Measurements from ENCODE around the gene DSEL. TPM values are rescaled to one million over a fixed set of nuclear protein-coding genes. Genes with fewer than 3 reads are reported as not detected.

The DSEL gene
- total RNA-seq, 1 donor from 2014 or later, result 9.9 TPM

- no peak for ATAC-seq
- intact Hi-C loops (cut with DNase I), result no loop called here
- no peak for DNase-seq (ENCODE audit: low spot score)
Observed at GRCh38 chr18:67509741-67510391, 6.7 kb downstream of the DSEL start.

GRCh38 chr18:67508146-67508545 is 8.4 kb downstream of the DSEL start:
- no peak for ATAC-seq
- intact Hi-C loops (cut with DNase I), result no loop called here
- DNase-seq (ENCODE audit: low spot score), result no peak

- intact Hi-C loops (cut with DNase I), result no loop called here
- no peak for ATAC-seq
- DNase-seq (ENCODE audit: low spot score), result no peak
Observed at GRCh38 chr18:67504739-67505138, 11.8 kb downstream of the DSEL start.

GRCh38 chr18:67500522-67501205 is 15.9 kb downstream of the DSEL start:
- no peak for ATAC-seq
- intact Hi-C loops (cut with DNase I), result no loop called here

GRCh38 chr18:67496469-67496868 is 20.1 kb downstream of the DSEL start:
- ATAC-seq (no peak), DNase-seq (ENCODE audit: low spot score) (no peak)
- intact Hi-C loops (cut with DNase I), result no loop called here

More at GRCh38 chr18:67500522-67501205, 15.9 kb downstream of the DSEL start:
- no peak for DNase-seq (ENCODE audit: low spot score)

- DNase-seq (ENCODE audit: low spot score) (no peak), ATAC-seq (no peak)
- intact Hi-C loops (cut with DNase I), result no loop called here
Observed at GRCh38 chr18:67486534-67486933, 30.0 kb downstream of the DSEL start.

GRCh38 chr18:67485655-67486054 is 30.9 kb downstream of the DSEL start:
- DNase-seq (ENCODE audit: low spot score), result no peak
- intact Hi-C loops (cut with DNase I), result no loop called here
- no peak for ATAC-seq

GRCh38 chr18:67484458-67484857 is 32.1 kb downstream of the DSEL start:
- DNase-seq (ENCODE audit: low spot score) (no peak), ATAC-seq (no peak)
- intact Hi-C loops (cut with DNase I), result no loop called here

- ATAC-seq, result no peak
- DNase-seq (ENCODE audit: low spot score), result no peak
- intact Hi-C loops (cut with DNase I), result no loop called here
Observed at GRCh38 chr18:67483952-67484351, 32.6 kb downstream of the DSEL start.

- no peak for DNase-seq (ENCODE audit: low spot score)
- ATAC-seq, result no peak
- intact Hi-C loops (cut with DNase I), result no loop called here
Observed at GRCh38 chr18:67483237-67483636, 33.3 kb downstream of the DSEL start.

- no peak for DNase-seq (ENCODE audit: low spot score)
- intact Hi-C loops (cut with DNase I), result no loop called here
- ATAC-seq, result no peak
Observed at GRCh38 chr18:67478249-67478648, 38.3 kb downstream of the DSEL start.

GRCh38 chr18:67477522-67477921 is 39.0 kb downstream of the DSEL start:
- DNase-seq (ENCODE audit: low spot score) (no peak), ATAC-seq (no peak)
- intact Hi-C loops (cut with DNase I), result no loop called here

GRCh38 chr18:67476585-67476984 is 39.9 kb downstream of the DSEL start:
- intact Hi-C loops (cut with DNase I), result no loop called here
- DNase-seq (ENCODE audit: low spot score), result no peak
- no peak for ATAC-seq

- intact Hi-C loops (cut with DNase I), result no loop called here
- ATAC-seq (no peak), DNase-seq (ENCODE audit: low spot score) (no peak)
Observed at GRCh38 chr18:67475673-67476072, 40.8 kb downstream of the DSEL start.

- no peak for ATAC-seq
- intact Hi-C loops (cut with DNase I), result no loop called here
- no peak for DNase-seq (ENCODE audit: low spot score)
Observed at GRCh38 chr18:67468038-67468437, 48.5 kb downstream of the DSEL start.

GRCh38 chr18:67467188-67467587 is 49.3 kb downstream of the DSEL start:
- intact Hi-C loops (cut with DNase I), result no loop called here
- ATAC-seq (no peak), DNase-seq (ENCODE audit: low spot score) (no peak)

GRCh38 chr18:67464499-67464898 is 52.0 kb downstream of the DSEL start:
- no peak for ATAC-seq
- intact Hi-C loops (cut with DNase I), result no loop called here

GRCh38 chr18:67463829-67464228 is 52.7 kb downstream of the DSEL start:
- intact Hi-C loops (cut with DNase I), result no loop called here
- ATAC-seq (no peak), DNase-seq (ENCODE audit: low spot score) (no peak)

More at GRCh38 chr18:67464499-67464898, 52.0 kb downstream of the DSEL start:
- DNase-seq (ENCODE audit: low spot score), result no peak

- ATAC-seq (no peak), DNase-seq (ENCODE audit: low spot score) (no peak)
- intact Hi-C loops (cut with DNase I), result no loop called here
Observed at GRCh38 chr18:67456711-67457110, 59.8 kb downstream of the DSEL start.

Data from sciatic nerve (tissue), 2 donors.